Measurements from ENCODE around the gene IKZF1.

- TF ChIP-seq POLR2A (IDR thresholded peaks at IDR 0.05) (no peak), POLR2AphosphoS5 (IDR thresholded peaks at IDR 0.05; ENCODE audit: insufficient read depth in 1 of 2, low read depth in 1 of 2) (no peak), CTCF (IDR thresholded peaks at IDR 0.05) (no peak)
Observed at GRCh38 chr7:50427518-50427917, 123.0 kb downstream of the IKZF1 start.
